Endothelial cell of umbilical vein (primary cell): ENCODE data around the gene METTL27. TPM values are rescaled to one million over a fixed set of nuclear protein-coding genes. Genes with fewer than 3 reads are reported as not detected.

Experiments
- BruUV-seq: library from RNA; stranded (reverse); fragments of 400-500 nt; replicated peaks from 2 replicates; lab custom pipeline; 2021; lab: Mats Ljungman, UMichigan
- CTCF ChIA-PET: fragments of 300-600, 350-600 bp; sonication (Branson Sonifier 250); formaldehyde crosslinking; loops from one replicate; lab custom pipeline; 2021; ENCODE audit warnings: antibody characterized with exemption, inconsistent platforms; lab: Charles Lee
- POLR2A ChIA-PET: fragments of 300-600, 350-600 bp; sonication (Branson Sonifier 250); formaldehyde crosslinking; loops from one replicate; lab custom pipeline; 2021; ENCODE audit warnings: antibody characterized with exemption, inconsistent platforms; lab: Charles Lee
- DNase-seq: peaks from one replicate; pipeline ENCODE4 v3.0.0-alpha.2; 2011; ENCODE audit warnings: low read depth, low spot score
- FAIRE-seq: peaks from 2 replicates; lab custom pipeline; 2011; peaks lifted over from hg19 to GRCh38; lab: Jason Lieb, UNC
- H2AFZ ChIP-seq: 2 replicates; pipeline ENCODE4 v1.6.0; 2012; ENCODE audit warnings: low read depth, low read length, control low read depth, inconsistent platforms
- H3K27ac ChIP-seq: 2 replicates; pipeline ENCODE4 v1.5.1; 2011; ENCODE audit warnings: low read depth, mild to moderate bottlenecking, control low read depth, low read length, moderate library complexity; ENCODE audit not compliant: insufficient read depth
- H3K27me3 ChIP-seq, 2 experiments: 2 replicates each; pipeline versions ENCODE4 v1.6.0 to v1.6.1; 2011; ENCODE audit warnings: low read length in 2 of 2, mixed read lengths in 1 of 2; ENCODE audit not compliant: control insufficient read depth in 2 of 2, insufficient read depth in 2 of 2
- H3K36me3 ChIP-seq, 2 experiments: 2 replicates in 1 of 2; 3 replicates in 1 of 2; pipeline ENCODE4 v1.5.1; 2011; ENCODE audit warnings: low read length in 2 of 2, mild to moderate bottlenecking in 1 of 2, moderate library complexity in 1 of 2; ENCODE audit not compliant: control insufficient read depth in 2 of 2, insufficient read depth in 2 of 2; ENCODE audit errors: extremely low read depth in 1 of 2
- H3K4me1 ChIP-seq: 3 replicates; pipeline ENCODE4 v1.5.1; 2011; ENCODE audit warnings: mild to moderate bottlenecking, low read length; ENCODE audit not compliant: control insufficient read depth, insufficient read depth; ENCODE audit errors: extremely low read depth
- H3K4me2 ChIP-seq: 2 replicates; pipeline ENCODE4 v1.6.1; 2011; ENCODE audit warnings: low read length, control low read depth, mixed read lengths; ENCODE audit not compliant: insufficient read depth
- H3K4me3 ChIP-seq, 3 experiments: fragments of 200-600 bp in 1 of 3; sonication (generic), shearing (Covaris generic) in 1 of 3; replicated peaks in 1 of 3; 2 replicates each; pipeline ENCODE4 v1.5.1; 2011 to 2016; ENCODE audit warnings: control low read depth in 3 of 3, low read length in 3 of 3, mild to moderate bottlenecking in 2 of 3, inconsistent platforms in 1 of 3, low read depth in 1 of 3, moderate library complexity in 1 of 3; ENCODE audit not compliant: insufficient read depth in 1 of 3
- H3K79me2 ChIP-seq: 2 replicates; pipeline ENCODE4 v1.6.0; 2012; ENCODE audit warnings: low read length, inconsistent platforms; ENCODE audit not compliant: control insufficient read depth, insufficient read depth
- H3K9ac ChIP-seq: replicated peaks from 2 replicates; pipeline ENCODE3; 2011; ENCODE audit warnings: low read length, control low read depth; ENCODE audit not compliant: insufficient read depth; ENCODE audit errors: extremely low read depth
- H3K9me1 ChIP-seq: replicated peaks from 3 replicates; pipeline ENCODE4 v1.6.0; 2011; ENCODE audit warnings: mild to moderate bottlenecking, low read length; ENCODE audit not compliant: control insufficient read depth, insufficient read depth; ENCODE audit errors: extremely low read depth
- H3K9me3 ChIP-seq: replicated peaks from 2 replicates; pipeline ENCODE4 v1.5.1; 2012; ENCODE audit warnings: low read length, inconsistent platforms; ENCODE audit not compliant: control insufficient read depth, insufficient read depth
- H4K20me1 ChIP-seq: replicated peaks from 2 replicates; pipeline ENCODE3; 2011; ENCODE audit warnings: mild to moderate bottlenecking, low read length; ENCODE audit not compliant: control insufficient read depth, insufficient read depth; ENCODE audit errors: extremely low read depth
- CTCF ChIP-seq, 2 donors: IDR thresholded peaks; 1 replicate in 1 of 2; 2 replicates in 1 of 2; pipeline ENCODE4 v1.5.1; 2011; ENCODE audit warnings: low read length in 2 of 2, mild to moderate bottlenecking in 2 of 2, moderate library complexity in 2 of 2, control low read depth in 1 of 2, inconsistent platforms in 1 of 2, low read depth in 1 of 2; ENCODE audit not compliant: insufficient read depth in 1 of 2; ENCODE audit errors: extremely low read depth in 1 of 2
- EZH2 ChIP-seq: IDR thresholded peaks from 2 replicates; pipeline ENCODE4 v1.6.1; 2012; ENCODE audit warnings: borderline replicate concordance, low read depth, mild to moderate bottlenecking, moderate library complexity, low read length, inconsistent platforms; ENCODE audit not compliant: severe bottlenecking
- FOS ChIP-seq: IDR thresholded peaks from 2 replicates; pipeline ENCODE4 v1.6.1; 2011; ENCODE audit warnings: mild to moderate bottlenecking, low read length, moderate library complexity, borderline replicate concordance; ENCODE audit not compliant: insufficient read depth
- GATA2 ChIP-seq: IDR thresholded peaks from 2 replicates; pipeline ENCODE4 v1.7.0; 2011; ENCODE audit warnings: low read depth, mild to moderate bottlenecking, moderate library complexity, mixed read lengths, low read length; ENCODE audit not compliant: insufficient read length, insufficient read depth
- JUN ChIP-seq: IDR thresholded peaks from 2 replicates; pipeline ENCODE4 v1.6.1; 2011; ENCODE audit warnings: borderline replicate concordance, low read depth; ENCODE audit not compliant: insufficient read length, insufficient read depth
- MYC ChIP-seq: IDR thresholded peaks from one replicate; pipeline ENCODE4 v1.6.1; 2011; ENCODE audit warnings: mild to moderate bottlenecking, low read depth, low read length
- POLR2A ChIP-seq: IDR thresholded peaks from 2 replicates; pipeline ENCODE4 v1.6.1; 2012; ENCODE audit warnings: low read depth, mild to moderate bottlenecking, control low read depth, low read length
- POLR2AphosphoS5 ChIP-seq: IDR thresholded peaks from 2 replicates; pipeline ENCODE4 v1.6.1; 2012; ENCODE audit warnings: low read depth, mild to moderate bottlenecking, control low read depth, low read length, moderate library complexity; ENCODE audit not compliant: insufficient read depth
- dilution Hi-C: fragments of 300-500 bp; cut with MboI; formaldehyde crosslinking; loops from one replicate; pipeline ENCODE4 v1.15.0; 2019; ENCODE audit warnings: low sequenced_read_pairs; ENCODE audit not compliant: extremely low pct_ligation_motif_present
- intact Hi-C: fragments of 100-400 bp; cut with micrococcal nuclease; formaldehyde crosslinking; loops from one replicate; pipeline ENCODE4 v1.10.0; 2022
- polyA plus RNA-seq, 4 experiments: library from polyadenylated mRNA; depleted of rRNA in 3 of 4; stranded (reverse) in 3 of 4; unstranded in 1 of 4; fragments of >200 nt; gene quantifications; 2 replicates each; pipeline versions ENCODE4 v1.2.1 to v1.2.3, GENCODE V29; 2011 to 2012; ENCODE audit warnings: missing spikeins in 1 of 4
- total RNA-seq: library from RNA; stranded (reverse); gene quantifications from 2 replicates; pipeline ENCODE4 v1.2.3, GENCODE V29; 2021
- TF ChIP-seq, protein P1 (sequence below): IDR thresholded peaks from 2 replicates; pipeline ENCODE4 v1.6.1; 2011; ENCODE audit not compliant: insufficient read depth, insufficient read length

METTL27 gene
- total and polyA plus RNA-seq, 2 donors (not counting 3 experiments of a cell fraction or from before 2014, with no cell fraction given), result 6.9 to 10.8 TPM

- H3K27ac ChIP-seq, result no peak overlapping the region
- H3K27me3 ChIP-seq, result no peaks in the 10 kb centered on the region
- H3K79me2 ChIP-seq, result no peaks in the 10 kb centered on the region
- CTCF ChIA-PET, result interaction anchor here (0.6 to 3.0 kb wide), 4 partner anchors 8 to 546 kb away, joined by 3 to 20 read pairs (median 3); no protein-coding TSS in a partner anchor
- intact Hi-C loops, result no loop called here
- H4K20me1 ChIP-seq, result no peaks in the 10 kb centered on the region
- H2AFZ ChIP-seq, result no peak overlapping the region
- no peaks in the 10 kb centered on the region for H3K9me1 ChIP-seq
- no peak overlapping the region for H3K9ac ChIP-seq
- no peaks in the 10 kb centered on the region for H3K36me3 ChIP-seq
- peak in 1 of 2 donors; percentile 14 for TF ChIP-seq CTCF (IDR thresholded peaks at IDR 0.05; ENCODE audit: extremely low read depth in 1 of 2, insufficient read depth in 1 of 2, low read depth in 1 of 2, low read length in 2 of 2)
- no peak for TF ChIP-seq FOS
- FAIRE-seq (no peak), DNase-seq (no peak)
- no peaks in the 10 kb centered on the region for H3K9me3 ChIP-seq
- no TSS peak for BruUV-seq
- dilution Hi-C loops, result no loop called here
- H3K4me1 ChIP-seq, result peaks cover 6% of the 10 kb centered on the region
- POLR2A ChIA-PET, result no interaction called here
- no peak overlapping the region for H3K4me3 ChIP-seq
- H3K4me2 ChIP-seq, result no peak overlapping the region
These were observed 49.0 kb upstream of the METTL27 start for GRCh38 chr7:73891178-73891885.

- Histone ChIP-seq H4K20me1 (no peaks in the 10 kb centered on the region), H3K27me3 (no peaks in the 10 kb centered on the region), H3K36me3 (no peaks in the 10 kb centered on the region), H3K9ac (no peak overlapping the region), H3K79me2 (no peaks in the 10 kb centered on the region), H3K27ac (no peak overlapping the region), H3K4me2 (no peak overlapping the region), H3K9me1 (no peaks in the 10 kb centered on the region), H3K4me1 (peaks cover 9% of the 10 kb centered on the region), H3K9me3 (no peaks in the 10 kb centered on the region), H3K4me3 (no peak overlapping the region), H2AFZ (no peak overlapping the region)
- POLR2A ChIA-PET, result no interaction called here
- FAIRE-seq (no peak), DNase-seq (no peak)
- dilution Hi-C loops (no loop called here), intact Hi-C loops (no loop called here)
- no TSS peak for BruUV-seq
- TF ChIP-seq EZH2 (no peak), POLR2AphosphoS5 (no peak), GATA2 (no peak), MYC (no peak), FOS (no peak), CTCF (IDR thresholded peaks at IDR 0.05; ENCODE audit: extremely low read depth in 1 of 2, insufficient read depth in 1 of 2, low read depth in 1 of 2, low read length in 2 of 2) (no peak), JUN (no peak), POLR2A (no peak)
- TF ChIP-seq, protein P1, sequence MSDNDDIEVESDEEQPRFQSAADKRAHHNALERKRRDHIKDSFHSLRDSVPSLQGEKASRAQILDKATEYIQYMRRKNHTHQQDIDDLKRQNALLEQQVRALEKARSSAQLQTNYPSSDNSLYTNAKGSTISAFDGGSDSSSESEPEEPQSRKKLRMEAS, result no peak
- CTCF ChIA-PET, result interaction anchor here (0.7 to 3.0 kb wide), 2 partner anchors 9 to 136 kb away, joined by 3 to 20 read pairs; no protein-coding TSS in a partner anchor
These were observed 48.3 kb upstream of the METTL27 start for GRCh38 chr7:73890555-73891147.
